Fibroblast of mammary gland (primary cell): ENCODE measurements around the gene YJU2.

Experiments used
- DNase-seq: peaks from one replicate; pipeline ENCODE4 v3.0.0-alpha.2; 2010; ENCODE audit warnings: low read depth
- H3K4me3 ChIP-seq: 2 replicates; pipeline ENCODE4 v1.5.1; 2011; ENCODE audit warnings: low read depth, mild to moderate bottlenecking, low read length, moderate library complexity; ENCODE audit not compliant: control insufficient read depth
- TF ChIP-seq, protein P1 (sequence below): conservative IDR thresholded peaks from 2 replicates; pipeline ENCODE4 v1.5.1; 2011; ENCODE audit warnings: low read depth, low read length, inconsistent platforms; ENCODE audit not compliant: control insufficient read depth, insufficient read depth

YJU2 gene

DNA sequence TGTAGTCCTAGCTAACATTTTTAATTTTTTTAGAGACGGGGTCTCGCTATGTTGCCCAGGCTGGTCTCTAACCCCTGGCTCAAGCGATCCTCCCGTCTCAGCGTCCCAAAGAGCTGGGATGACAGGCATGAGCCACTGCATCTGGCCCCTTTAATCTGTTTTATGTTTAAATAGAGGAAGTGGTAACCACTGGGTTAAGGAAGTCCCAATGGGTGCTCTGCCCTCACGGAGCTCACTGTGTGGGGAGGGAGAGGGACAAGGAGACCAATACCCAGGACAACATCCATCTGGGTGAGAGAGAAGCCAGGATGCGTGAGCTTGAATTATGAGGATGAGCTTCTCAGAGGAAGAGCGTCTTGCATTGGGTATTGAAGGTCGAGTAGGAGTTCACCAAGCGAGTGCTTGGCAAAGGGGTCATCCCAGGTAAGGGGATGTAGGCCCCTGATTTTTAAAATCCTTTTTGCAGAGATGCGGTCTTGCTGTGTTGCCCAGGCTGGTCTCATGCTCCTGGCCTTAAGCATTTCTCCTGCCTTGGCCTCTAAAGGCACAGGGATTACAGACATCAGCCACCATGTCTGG lies 13.8 kb downstream of the YJU2 start:
- TF ChIP-seq, protein P1, sequence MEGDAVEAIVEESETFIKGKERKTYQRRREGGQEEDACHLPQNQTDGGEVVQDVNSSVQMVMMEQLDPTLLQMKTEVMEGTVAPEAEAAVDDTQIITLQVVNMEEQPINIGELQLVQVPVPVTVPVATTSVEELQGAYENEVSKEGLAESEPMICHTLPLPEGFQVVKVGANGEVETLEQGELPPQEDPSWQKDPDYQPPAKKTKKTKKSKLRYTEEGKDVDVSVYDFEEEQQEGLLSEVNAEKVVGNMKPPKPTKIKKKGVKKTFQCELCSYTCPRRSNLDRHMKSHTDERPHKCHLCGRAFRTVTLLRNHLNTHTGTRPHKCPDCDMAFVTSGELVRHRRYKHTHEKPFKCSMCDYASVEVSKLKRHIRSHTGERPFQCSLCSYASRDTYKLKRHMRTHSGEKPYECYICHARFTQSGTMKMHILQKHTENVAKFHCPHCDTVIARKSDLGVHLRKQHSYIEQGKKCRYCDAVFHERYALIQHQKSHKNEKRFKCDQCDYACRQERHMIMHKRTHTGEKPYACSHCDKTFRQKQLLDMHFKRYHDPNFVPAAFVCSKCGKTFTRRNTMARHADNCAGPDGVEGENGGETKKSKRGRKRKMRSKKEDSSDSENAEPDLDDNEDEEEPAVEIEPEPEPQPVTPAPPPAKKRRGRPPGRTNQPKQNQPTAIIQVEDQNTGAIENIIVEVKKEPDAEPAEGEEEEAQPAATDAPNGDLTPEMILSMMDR, result no peak
- H3K4me3 ChIP-seq, result no peak overlapping the region

DNA sequence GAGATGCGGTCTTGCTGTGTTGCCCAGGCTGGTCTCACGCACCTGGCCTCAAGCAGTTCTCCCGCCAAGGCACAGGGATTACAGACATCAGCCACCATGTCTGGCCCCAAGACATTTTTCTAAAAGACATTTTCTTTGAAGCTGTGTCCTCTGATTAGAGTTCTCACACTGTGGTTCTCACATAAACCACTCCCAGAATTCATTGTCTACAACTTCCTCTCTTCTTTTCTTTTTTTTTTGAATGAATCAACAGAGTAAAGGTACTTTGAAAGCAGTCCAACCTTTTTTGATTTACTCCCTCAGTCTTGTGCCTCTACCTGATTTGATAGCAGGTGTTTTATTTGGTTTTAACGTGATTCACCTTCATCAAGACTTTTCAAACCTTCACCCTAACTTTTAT lies 17.9 kb downstream of the YJU2 start:
- no peak for DNase-seq
- TF ChIP-seq, protein P1, result no peak
- no peak overlapping the region for H3K4me3 ChIP-seq

More for the DNA sequence above, 13.8 kb downstream of the YJU2 start:
- DNase-seq, result no peak

DNA sequence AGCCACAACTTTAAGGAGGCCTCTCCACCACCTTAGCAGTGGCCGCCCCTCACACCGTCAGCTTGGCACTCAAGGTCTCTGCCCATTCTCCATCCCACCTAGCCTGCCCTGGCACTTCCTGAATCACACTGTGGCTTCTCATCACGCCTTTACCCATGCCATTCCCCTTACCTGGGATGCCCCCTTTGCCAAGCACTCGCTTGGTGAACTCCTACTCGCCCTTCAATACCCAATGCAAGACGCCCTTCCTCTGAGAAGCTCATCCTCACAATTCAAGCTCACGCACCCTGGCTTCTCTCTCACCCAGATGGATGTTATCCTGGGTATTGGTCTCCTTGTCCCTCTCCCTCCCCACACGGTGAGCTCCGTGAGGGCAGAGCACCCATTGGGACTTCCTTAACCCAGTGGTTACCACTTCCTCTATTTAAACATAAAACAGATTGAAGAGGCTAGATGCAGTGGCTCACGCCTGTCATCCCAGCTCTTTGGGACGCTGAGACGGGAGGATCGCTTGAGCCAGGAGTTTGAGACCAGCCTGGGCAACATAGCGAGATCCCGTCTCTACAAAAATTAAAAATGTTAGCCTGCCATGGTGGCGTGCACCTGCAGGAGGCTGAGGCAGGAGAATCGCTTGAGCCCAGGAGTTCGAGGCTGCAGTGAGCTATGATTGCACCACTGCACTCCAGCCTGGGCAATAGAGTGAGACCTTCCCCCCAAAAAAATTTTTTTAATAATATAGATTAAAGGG lies 19.5 kb downstream of the YJU2 start:
- no peak for DNase-seq
- H3K4me3 ChIP-seq, result no peak overlapping the region
- TF ChIP-seq, protein P1, result no peak

DNA sequence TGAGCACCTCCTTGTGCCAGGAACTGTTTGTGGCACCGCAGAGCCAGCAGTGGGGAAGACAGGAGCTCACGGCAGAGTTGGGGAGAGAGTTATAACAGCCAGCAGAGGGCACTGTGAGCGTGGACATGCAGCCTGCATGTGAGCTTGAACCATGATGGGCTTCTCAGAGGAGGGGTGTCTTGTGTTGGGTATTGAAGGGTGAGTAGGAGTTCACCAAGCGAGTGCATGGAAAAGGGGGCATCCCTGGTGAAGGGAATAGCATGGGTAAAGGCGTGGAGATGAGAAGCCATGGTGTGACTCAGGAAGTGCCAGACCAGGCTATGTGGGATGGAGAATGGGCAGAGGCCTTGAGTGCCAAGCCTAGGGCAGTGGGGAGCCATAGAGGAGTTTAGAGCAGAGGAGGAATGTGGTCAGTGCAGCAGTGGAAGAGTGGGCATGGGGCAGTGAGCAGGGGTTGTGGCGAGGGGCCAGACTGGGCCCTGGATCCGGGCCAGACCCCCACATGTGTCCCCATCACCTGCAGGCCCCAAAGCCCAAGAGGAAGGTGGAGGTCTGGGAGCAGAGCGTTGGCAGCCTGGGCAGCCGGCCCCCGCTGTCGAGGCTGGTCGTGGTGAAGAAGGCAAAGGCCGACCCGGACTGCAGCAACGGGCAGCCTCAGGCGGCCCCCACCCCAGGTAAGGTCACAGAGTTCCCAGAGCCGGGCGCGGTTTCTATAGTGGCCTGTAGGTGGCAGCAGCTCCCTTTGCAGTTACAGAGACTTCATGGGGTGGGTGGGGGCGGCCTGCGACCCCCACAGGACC lies 20.4 kb downstream of the YJU2 start:
- TF ChIP-seq, protein P1, result peak; percentile 59
- no peak overlapping the region for H3K4me3 ChIP-seq
- peak; percentile 60 for DNase-seq

DNA sequence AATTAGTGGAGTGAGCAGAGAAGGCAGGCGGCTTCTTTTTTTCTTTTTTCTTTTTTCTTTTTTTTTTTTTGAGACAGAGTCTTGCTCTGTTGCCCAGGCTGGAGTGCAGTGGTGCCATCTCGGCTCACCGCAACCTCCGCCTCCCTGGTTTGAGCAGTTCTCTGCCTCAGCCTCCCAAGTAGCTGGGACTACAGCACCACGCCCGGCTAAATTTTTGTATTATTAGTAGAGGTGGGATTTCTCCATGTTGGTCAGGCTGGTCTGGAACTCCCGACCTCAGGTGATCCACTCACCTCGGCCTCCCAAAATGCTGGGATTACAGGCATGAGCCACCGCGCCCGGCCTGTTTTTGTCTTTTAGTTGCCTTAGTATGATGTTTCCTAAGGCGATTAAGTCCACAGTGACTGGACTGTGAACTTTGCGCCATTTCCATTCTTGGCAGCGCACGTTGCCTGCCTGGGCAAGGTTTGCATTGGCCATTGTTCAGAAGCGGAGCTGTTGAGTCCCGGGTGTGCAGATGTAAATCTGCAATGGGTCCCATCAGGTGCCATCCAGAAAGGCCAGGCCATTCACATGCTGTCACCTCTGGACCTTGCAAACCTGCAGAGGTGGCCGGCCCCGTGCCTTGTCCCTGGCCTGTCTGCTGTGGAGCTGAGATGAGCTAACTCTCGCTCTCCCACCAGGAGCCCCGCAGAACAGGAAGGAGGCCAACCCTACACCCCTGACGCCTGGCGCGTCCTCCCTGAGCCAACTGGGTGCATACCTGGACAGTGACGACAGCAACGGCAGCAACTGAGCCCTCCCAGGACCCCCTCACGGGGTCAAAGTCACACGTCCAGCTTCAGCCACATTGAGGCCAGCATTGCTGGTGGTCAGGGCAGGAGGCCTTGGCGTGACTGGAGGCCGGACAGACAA lies 21.3 kb downstream of the YJU2 start:
- TF ChIP-seq, protein P1, result no peak
- no peak overlapping the region for H3K4me3 ChIP-seq
- DNase-seq, result no peak

DNA sequence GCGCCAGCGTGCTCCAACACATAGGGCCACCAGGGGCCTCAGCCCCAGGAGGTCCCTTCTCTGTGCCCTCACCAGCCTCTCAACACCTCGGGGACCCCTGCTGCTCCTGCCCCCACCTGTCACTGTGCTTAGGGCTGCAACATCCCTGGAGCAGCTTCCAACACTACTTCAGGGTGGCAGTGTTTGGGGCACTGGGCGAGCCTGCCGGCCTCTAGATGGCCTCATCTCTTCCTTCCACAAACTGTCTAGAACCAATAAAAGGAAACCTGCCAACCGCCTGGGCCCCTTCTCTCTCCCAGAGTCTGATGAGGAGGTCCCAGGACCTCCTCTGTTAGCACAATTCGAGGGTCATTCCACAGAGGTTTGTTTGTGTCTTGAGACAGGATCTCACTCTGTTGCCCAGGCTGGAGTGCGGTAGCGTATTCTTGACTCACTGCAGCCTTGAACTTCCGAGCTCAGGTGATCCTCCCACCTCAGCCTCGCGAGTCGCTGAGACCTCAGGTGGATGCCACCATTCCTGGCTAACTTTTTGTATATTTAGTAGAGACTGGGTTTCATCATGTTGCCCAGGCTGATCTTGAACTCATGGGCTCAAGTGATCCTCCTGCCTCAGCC lies 22.0 kb downstream of the YJU2 start:
- no peak for DNase-seq
- no peak overlapping the region for H3K4me3 ChIP-seq

More for the DNA sequence above, 22.0 kb downstream of the YJU2 start:
- TF ChIP-seq, protein P1, result no peak
